WTC11 (cell line): Measurements from ENCODE around the gene IGFALS.

ENCODE experiments used
- CTCF ChIP-seq: fragments of 200-600 bp; IDR thresholded peaks from 2 replicates; pipeline ENCODE4 v1.8.0; 2022; ENCODE audit warnings: antibody characterized with exemption
- GABPB1 ChIP-seq: sonication (generic); formaldehyde crosslinking; IDR thresholded peaks from 2 replicates; pipeline ENCODE4 v1.8.1; 2023; ENCODE audit warnings: mild to moderate bottlenecking, missing genetic modification reagents
- HMGXB4 ChIP-seq: sonication (generic); formaldehyde crosslinking; IDR thresholded peaks from 2 replicates; pipeline ENCODE4 v1.8.1; 2023; ENCODE audit warnings: mild to moderate bottlenecking, moderate library complexity, missing genetic modification reagents
- JUN ChIP-seq: sonication (generic); formaldehyde crosslinking; IDR thresholded peaks from 2 replicates; pipeline ENCODE4 v1.8.0; 2023; ENCODE audit warnings: mild to moderate bottlenecking, missing genetic modification reagents
- TF ChIP-seq, protein P1 (sequence below): sonication (generic); formaldehyde crosslinking; IDR thresholded peaks from 2 replicates; pipeline ENCODE4 v1.8.1; 2023; ENCODE audit warnings: mild to moderate bottlenecking, missing genetic modification reagents, moderate library complexity

DNA sequence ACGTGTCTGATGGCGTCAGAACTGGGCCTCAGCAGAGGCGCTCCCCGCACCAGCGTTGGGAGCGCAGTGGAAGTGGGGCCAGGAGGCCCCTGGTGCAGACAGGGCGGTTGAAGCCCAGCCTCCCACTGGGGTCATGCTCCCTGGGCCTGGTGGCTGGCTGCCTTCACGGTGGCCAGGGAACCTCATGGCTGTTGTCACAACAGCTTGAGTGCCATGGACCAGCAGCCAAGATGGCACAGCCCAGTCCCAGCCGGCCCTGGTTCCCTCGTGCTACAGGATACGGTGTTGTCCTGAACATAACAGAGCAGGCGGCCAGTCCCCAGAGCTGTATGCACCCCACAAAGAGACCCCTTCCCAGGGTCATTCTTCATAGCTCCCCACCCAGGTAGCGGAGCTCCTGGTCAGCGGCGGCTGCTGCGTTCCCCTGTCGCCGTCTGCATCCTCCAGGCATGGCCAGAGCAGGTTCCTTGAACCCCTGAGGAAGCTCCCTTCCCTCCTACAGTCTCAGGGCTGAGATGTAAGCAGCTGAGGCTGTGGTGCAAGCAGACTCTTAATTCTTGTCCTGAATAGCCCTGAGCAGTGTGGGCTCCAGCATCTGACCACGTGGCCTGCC, 51.8 kb downstream of the IGFALS start:
- TF ChIP-seq CTCF (no peak), HMGXB4 (CRISPR knock-in tag) (no peak), JUN (CRISPR knock-in tag) (no peak), GABPB1 (CRISPR knock-in tag) (no peak)
- TF ChIP-seq, protein P1, sequence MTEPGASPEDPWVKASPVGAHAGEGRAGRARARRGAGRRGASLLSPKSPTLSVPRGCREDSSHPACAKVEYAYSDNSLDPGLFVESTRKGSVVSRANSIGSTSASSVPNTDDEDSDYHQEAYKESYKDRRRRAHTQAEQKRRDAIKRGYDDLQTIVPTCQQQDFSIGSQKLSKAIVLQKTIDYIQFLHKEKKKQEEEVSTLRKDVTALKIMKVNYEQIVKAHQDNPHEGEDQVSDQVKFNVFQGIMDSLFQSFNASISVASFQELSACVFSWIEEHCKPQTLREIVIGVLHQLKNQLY (CRISPR knock-in tag): no peak
